ENCODE measurements around the gene CNTN1. TPM values are rescaled to one million over a fixed set of nuclear protein-coding genes. Genes with fewer than 3 reads are reported as not detected.

Gene CNTN1
- total and polyA plus RNA-seq, 7 donors: 0.10 to 1.4 (median 0.23) TPM

DNA sequence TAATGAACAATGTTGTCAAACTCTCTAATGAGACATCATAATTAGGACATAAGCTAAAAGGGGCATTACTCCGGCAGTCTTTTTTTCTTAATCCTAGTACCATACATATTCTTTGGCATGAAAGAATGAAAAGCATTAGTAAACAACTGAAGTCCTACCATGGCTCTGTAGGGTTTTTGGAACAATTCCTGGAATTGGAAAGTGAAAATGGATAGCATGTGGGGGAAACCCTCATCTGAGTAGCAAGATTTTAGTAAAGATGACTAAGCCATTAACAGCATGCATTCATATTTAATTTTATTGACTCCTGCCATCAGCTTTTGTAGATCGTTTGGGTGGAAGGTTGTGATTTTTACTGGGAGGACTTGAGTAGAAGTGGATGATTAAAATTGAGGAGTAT lies 279.7 kb downstream of the CNTN1 start:
- Histone ChIP-seq H3K27ac (no peak overlapping the region), H3K4me1 (no peaks in the 10 kb centered on the region), H3K36me3 (ENCODE audit: insufficient read depth in 1 of 2, low read depth in 1 of 2) (no peaks in the 10 kb centered on the region), H3K27me3 (ENCODE audit: insufficient read depth in 3 of 3, low read length in 2 of 3) (no peaks in the 10 kb centered on the region), H3K9me3 (no peaks in the 10 kb centered on the region), H3K4me3 (no peak overlapping the region)
- 34 to 51% (median 35%) methylated on average over 2 of the region's 2 CpGs for WGBS, 3 donors
- TF ChIP-seq, protein P1, sequence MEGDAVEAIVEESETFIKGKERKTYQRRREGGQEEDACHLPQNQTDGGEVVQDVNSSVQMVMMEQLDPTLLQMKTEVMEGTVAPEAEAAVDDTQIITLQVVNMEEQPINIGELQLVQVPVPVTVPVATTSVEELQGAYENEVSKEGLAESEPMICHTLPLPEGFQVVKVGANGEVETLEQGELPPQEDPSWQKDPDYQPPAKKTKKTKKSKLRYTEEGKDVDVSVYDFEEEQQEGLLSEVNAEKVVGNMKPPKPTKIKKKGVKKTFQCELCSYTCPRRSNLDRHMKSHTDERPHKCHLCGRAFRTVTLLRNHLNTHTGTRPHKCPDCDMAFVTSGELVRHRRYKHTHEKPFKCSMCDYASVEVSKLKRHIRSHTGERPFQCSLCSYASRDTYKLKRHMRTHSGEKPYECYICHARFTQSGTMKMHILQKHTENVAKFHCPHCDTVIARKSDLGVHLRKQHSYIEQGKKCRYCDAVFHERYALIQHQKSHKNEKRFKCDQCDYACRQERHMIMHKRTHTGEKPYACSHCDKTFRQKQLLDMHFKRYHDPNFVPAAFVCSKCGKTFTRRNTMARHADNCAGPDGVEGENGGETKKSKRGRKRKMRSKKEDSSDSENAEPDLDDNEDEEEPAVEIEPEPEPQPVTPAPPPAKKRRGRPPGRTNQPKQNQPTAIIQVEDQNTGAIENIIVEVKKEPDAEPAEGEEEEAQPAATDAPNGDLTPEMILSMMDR (IDR thresholded peaks at IDR 0.05): no peak
- ATAC-seq (no peak), DNase-seq (no peak)
- intact Hi-C loops (cut with DNase I): no loop called here

DNA sequence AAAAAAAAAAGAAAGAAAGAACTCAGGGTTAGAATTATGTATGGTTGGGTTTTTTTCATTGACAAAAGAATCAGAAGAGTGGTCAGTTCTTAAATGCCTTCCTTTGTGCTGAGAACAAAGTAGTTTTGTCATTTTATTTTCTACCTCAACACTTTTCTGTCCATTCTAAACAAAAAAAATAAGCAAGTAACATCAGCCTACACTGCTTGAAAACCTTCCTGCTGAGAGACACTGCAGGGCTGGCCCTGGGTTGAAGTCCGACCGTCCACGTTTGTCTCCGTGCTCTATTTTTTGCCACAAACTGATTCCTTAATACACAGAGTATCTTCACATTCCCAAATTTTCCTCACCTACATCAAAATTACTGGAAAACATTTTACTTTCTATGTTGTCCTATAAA lies 284.3 kb downstream of the CNTN1 start:
- H3K36me3 ChIP-seq (ENCODE audit: insufficient read depth in 1 of 2, low read depth in 1 of 2): no peaks in the 10 kb centered on the region
- intact Hi-C loops (cut with DNase I): no loop called here
- H3K4me3 ChIP-seq: no peak overlapping the region
- H3K4me1 ChIP-seq: no peaks in the 10 kb centered on the region
- ATAC-seq: no peak
- TF ChIP-seq, protein P1 (IDR thresholded peaks at IDR 0.05): no peak
- H3K27ac ChIP-seq: no peak overlapping the region
- DNase-seq: no peak
- 86 to 90% (median 88%) methylated on average over 4 of the region's 4 CpGs for WGBS, 3 donors
- no peaks in the 10 kb centered on the region for H3K9me3 ChIP-seq
- no peaks in the 10 kb centered on the region for H3K27me3 ChIP-seq (ENCODE audit: insufficient read depth in 3 of 3, low read length in 2 of 3)

DNA sequence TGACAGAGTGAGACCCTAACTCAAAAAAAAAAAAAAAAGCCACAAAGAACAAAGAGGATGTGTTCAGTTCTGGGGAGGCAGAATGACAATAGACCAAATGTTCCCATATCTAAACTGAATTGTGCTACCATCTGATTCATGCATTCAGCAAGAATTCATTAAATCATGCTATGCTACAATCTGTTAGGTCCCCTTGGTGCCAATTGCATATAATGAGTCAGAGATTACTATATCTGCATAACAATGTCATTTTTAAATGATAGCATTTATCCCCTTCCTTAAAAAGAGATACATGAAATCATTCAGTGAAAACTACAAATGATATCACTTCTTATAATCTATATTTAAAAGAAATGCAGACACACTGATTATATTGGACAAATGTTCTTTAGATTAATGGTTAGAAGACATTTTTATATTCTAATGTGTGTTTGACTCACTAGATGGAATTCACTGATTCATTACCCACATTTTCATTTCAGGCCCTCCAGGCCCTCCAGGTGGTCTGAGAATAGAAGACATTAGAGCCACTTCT lies 288.3 kb downstream of the CNTN1 start:
- no peaks in the 10 kb centered on the region for H3K36me3 ChIP-seq (ENCODE audit: insufficient read depth in 1 of 2, low read depth in 1 of 2)
- H3K4me3 ChIP-seq: no peak overlapping the region
- H3K9me3 ChIP-seq: no peaks in the 10 kb centered on the region
- TF ChIP-seq, protein P1 (IDR thresholded peaks at IDR 0.05): no peak
- H3K27ac ChIP-seq: no peak overlapping the region
- H3K4me1 ChIP-seq: no peaks in the 10 kb centered on the region
- DNase-seq (no peak), ATAC-seq (no peak)
- H3K27me3 ChIP-seq (ENCODE audit: insufficient read depth in 3 of 3, low read length in 2 of 3): no peaks in the 10 kb centered on the region
- intact Hi-C loops (cut with DNase I): no loop called here

DNA sequence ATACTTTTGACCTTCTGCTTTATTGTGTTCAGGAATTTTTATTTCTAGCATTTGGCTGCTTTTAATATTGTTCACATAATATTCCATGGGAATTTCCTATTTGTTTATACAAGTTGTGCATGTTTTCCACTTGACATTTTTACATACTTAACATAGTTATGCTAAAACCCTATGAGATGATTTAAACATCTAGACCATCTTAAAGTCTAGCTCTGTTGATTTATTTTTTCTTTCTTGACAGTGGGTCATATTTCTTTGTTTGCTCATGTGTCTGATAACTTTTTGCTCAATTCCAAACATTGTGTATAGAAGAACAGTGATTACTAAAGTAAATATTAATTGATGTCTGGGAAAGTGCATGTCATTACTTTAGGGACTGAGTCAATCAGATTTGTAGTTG lies 293.8 kb downstream of the CNTN1 start:
- no peak overlapping the region for H3K27ac ChIP-seq
- H3K4me3 ChIP-seq: no peak overlapping the region
- no peaks in the 10 kb centered on the region for H3K36me3 ChIP-seq (ENCODE audit: insufficient read depth in 1 of 2, low read depth in 1 of 2)
- no peaks in the 10 kb centered on the region for H3K4me1 ChIP-seq
- ATAC-seq: no peak
- H3K9me3 ChIP-seq: no peaks in the 10 kb centered on the region
- no peaks in the 10 kb centered on the region for H3K27me3 ChIP-seq (ENCODE audit: insufficient read depth in 3 of 3, low read length in 2 of 3)
- TF ChIP-seq, protein P1 (IDR thresholded peaks at IDR 0.05): no peak
- intact Hi-C loops (cut with DNase I): no loop called here
- no peak for DNase-seq

DNA sequence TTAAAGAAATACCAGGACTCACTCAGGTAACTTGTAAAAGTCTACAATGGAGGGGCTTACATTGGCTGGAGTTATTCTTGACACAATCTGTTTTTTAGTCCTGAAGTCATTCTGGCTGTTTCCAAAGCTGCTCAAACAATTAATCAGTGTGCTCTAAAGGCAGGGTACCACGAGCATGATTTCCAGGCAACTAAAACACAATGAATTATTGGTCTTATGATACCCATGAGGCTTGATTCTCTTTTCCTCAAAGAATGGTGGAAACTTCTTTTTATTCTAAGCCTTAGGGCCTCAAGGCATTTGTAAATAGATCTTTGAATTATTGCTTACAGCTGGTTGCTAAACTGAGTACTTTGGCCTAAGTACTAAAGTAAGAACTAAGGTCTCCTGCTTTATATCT lies 296.1 kb downstream of the CNTN1 start:
- Histone ChIP-seq H3K27ac (no peak overlapping the region), H3K4me1 (no peaks in the 10 kb centered on the region), H3K4me3 (no peak overlapping the region), H3K9me3 (no peaks in the 10 kb centered on the region), H3K36me3 (ENCODE audit: insufficient read depth in 1 of 2, low read depth in 1 of 2) (no peaks in the 10 kb centered on the region), H3K27me3 (ENCODE audit: insufficient read depth in 3 of 3, low read length in 2 of 3) (no peaks in the 10 kb centered on the region)
- ATAC-seq: no peak
- 26 to 40% (median 35%) methylated on average over 1 of the region's 1 CpG for WGBS, 3 donors
- TF ChIP-seq, protein P1 (IDR thresholded peaks at IDR 0.05): no peak
- DNase-seq: no peak
- intact Hi-C loops (cut with DNase I): no loop called here
